ENCODE data around the gene NPW.

The NPW gene

DNA sequence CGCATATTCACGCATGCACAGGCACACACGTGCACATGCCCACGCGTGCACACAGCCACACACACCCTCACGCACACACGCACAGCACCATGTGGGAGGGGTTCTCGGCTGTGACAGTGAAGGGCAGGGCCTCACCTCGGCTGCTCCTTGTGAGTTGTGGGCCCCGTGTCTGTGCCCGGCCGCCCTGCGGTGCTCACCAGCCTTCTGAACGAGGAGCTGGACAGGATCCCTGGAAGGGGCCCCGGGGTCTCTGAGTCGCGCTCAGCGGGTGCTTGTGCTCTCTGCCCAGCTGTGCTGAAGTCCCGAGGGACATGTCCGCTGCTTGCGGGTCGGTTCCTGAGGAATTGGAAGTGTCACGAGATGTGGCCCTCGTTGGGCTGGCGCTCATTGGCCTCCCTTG lies 44.3 kb downstream of the NPW start:
- H3K4me1 ChIP-seq (ENCODE audit: control insufficient read depth in 1 of 2, insufficient read depth in 1 of 2, low read depth in 1 of 2, low read length in 1 of 2), result no peaks in the 10 kb centered on the region
- no peak overlapping the region for H3K27ac ChIP-seq
- peaks cover 95% of the 10 kb centered on the region for H3K36me3 ChIP-seq
- no peak overlapping the region for H3K4me3 ChIP-seq (ENCODE audit: low read depth in 1 of 2, low read length in 1 of 2)
- TF ChIP-seq, protein P1, sequence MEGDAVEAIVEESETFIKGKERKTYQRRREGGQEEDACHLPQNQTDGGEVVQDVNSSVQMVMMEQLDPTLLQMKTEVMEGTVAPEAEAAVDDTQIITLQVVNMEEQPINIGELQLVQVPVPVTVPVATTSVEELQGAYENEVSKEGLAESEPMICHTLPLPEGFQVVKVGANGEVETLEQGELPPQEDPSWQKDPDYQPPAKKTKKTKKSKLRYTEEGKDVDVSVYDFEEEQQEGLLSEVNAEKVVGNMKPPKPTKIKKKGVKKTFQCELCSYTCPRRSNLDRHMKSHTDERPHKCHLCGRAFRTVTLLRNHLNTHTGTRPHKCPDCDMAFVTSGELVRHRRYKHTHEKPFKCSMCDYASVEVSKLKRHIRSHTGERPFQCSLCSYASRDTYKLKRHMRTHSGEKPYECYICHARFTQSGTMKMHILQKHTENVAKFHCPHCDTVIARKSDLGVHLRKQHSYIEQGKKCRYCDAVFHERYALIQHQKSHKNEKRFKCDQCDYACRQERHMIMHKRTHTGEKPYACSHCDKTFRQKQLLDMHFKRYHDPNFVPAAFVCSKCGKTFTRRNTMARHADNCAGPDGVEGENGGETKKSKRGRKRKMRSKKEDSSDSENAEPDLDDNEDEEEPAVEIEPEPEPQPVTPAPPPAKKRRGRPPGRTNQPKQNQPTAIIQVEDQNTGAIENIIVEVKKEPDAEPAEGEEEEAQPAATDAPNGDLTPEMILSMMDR (IDR thresholded peaks at IDR 0.05), result no peak
- no peaks in the 10 kb centered on the region for H3K9me3 ChIP-seq
- H3K27me3 ChIP-seq, result no peaks in the 10 kb centered on the region

DNA sequence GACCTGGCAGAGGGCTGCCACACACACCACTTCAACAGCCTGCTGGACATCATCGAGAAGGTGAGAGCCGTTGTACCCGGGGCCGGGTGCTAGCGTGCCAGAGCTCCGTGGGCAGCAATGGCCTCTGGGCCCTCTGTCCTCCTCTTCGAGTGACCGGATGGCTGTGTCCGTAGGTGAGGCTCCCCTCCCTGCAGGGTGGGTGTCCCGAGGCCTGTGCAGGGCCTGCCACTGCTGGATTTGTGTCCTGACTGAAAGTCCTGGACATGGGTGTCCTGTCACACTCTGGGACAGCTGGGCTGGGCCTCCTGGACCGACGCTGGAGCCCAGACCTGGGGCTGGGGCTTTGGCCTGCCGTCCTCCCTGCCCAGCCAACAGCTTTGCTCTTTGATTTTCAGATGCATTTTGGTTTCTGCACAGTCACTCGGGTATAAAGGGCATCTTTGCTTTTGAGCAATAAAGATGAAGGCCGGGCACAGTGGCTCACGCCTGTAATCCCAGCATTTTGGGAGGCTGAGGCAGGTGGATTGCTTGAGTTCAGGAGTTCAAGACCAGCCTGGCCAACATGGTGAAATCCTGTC lies 44.9 kb downstream of the NPW start:
- Histone ChIP-seq H3K4me1 (ENCODE audit: control insufficient read depth in 1 of 2, insufficient read depth in 1 of 2, low read depth in 1 of 2, low read length in 1 of 2) (no peaks in the 10 kb centered on the region), H3K27me3 (no peaks in the 10 kb centered on the region), H3K27ac (no peak overlapping the region), H3K9me3 (no peaks in the 10 kb centered on the region), H3K4me3 (ENCODE audit: low read depth in 1 of 2, low read length in 1 of 2) (no peak overlapping the region), H3K36me3 (peaks cover 96% of the 10 kb centered on the region)
- TF ChIP-seq, protein P1 (IDR thresholded peaks at IDR 0.05), result no peak

DNA sequence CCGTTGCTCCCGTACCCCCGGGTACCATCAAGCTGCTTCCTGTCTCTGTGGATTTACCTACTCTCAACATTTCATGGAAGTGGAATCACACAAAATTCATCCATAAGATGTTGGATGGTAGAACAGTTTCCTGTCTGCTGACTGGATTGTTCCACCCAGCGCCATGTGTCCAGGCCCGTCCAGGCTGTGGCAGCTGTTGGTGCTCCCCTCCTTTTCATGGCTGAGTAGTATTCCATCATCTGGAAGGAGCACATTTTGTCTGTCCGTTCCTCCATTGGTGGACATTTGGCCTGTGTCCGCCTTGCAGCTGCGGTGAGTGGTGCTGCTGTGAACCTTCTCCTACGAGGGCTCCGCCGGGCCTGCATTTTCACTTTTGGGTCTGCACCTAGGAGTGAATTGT lies 46.6 kb downstream of the NPW start:
- TF ChIP-seq, protein P1 (IDR thresholded peaks at IDR 0.05), result no peak
- Histone ChIP-seq H3K9me3 (no peaks in the 10 kb centered on the region), H3K4me3 (ENCODE audit: low read depth in 1 of 2, low read length in 1 of 2) (no peak overlapping the region), H3K4me1 (ENCODE audit: control insufficient read depth in 1 of 2, insufficient read depth in 1 of 2, low read depth in 1 of 2, low read length in 1 of 2) (peaks cover 0 to 2% of the 10 kb centered on the region in 2 experiments), H3K36me3 (peaks cover 96% of the 10 kb centered on the region), H3K27me3 (no peaks in the 10 kb centered on the region), H3K27ac (no peak overlapping the region)

Data from neutrophil (primary cell).